VCaP (cell line): ENCODE data around the gene TMEM222.

Experiments
- H3K27ac ChIP-seq: fragments of 450-650 bp; 2 replicates; pipeline ENCODE4 v1.5.1; 2017
- CTCF ChIP-seq: fragments of 450-650 bp; conservative IDR thresholded peaks from 2 replicates; pipeline ENCODE4 v1.5.1; 2017; ENCODE audit warnings: mild to moderate bottlenecking, moderate library complexity

The TMEM222 gene

GRCh38 chr1:27377760-27378495 is 56.0 kb downstream of the TMEM222 start:
- TF ChIP-seq CTCF: no peak
- H3K27ac ChIP-seq: no peak overlapping the region

- TF ChIP-seq CTCF: no peak
- no peak overlapping the region for H3K27ac ChIP-seq
These were observed 57.7 kb downstream of the TMEM222 start for GRCh38 chr1:27379564-27380122.

- no peak for TF ChIP-seq CTCF
- H3K27ac ChIP-seq: no peak overlapping the region
These were observed 58.3 kb downstream of the TMEM222 start for GRCh38 chr1:27380224-27380623.

- no peak for TF ChIP-seq CTCF
- no peak overlapping the region for H3K27ac ChIP-seq
These were observed 59.1 kb downstream of the TMEM222 start for GRCh38 chr1:27380766-27381733.

- no peak for TF ChIP-seq CTCF
- no peak overlapping the region for H3K27ac ChIP-seq
These were observed 60.2 kb downstream of the TMEM222 start for GRCh38 chr1:27381969-27382762.

GRCh38 chr1:27383039-27383605 is 61.2 kb downstream of the TMEM222 start, which contains the start of gene CD164L2:
TSS of gene CD164L2 (minus strand) at chr1:27383333. CDS start at chr1:27383239, 94 bp downstream.
- H3K27ac ChIP-seq: peak within 1 kb of the TSS; percentile 35; the same call in 1 of the 2 replicates
- no peak for TF ChIP-seq CTCF
